GM06990 (cell line): ENCODE results near the gene LRRTM4.

Experiments used
- DNase-seq: peaks from one replicate; pipeline ENCODE4 v3.0.0-alpha.2; 2011; ENCODE audit not compliant: insufficient read length; ENCODE audit errors: extremely low read depth
- H3K27me3 ChIP-seq: replicated peaks from 2 replicates; pipeline ENCODE4 v1.6.0; 2011; ENCODE audit warnings: low read length; ENCODE audit not compliant: control insufficient read depth, insufficient read depth
- H3K36me3 ChIP-seq: 2 replicates; pipeline ENCODE4 v1.5.1; 2011; ENCODE audit warnings: low read length; ENCODE audit not compliant: control insufficient read depth, insufficient read depth
- H3K4me3 ChIP-seq: replicated peaks from 2 replicates; pipeline ENCODE4 v1.5.1; 2011; ENCODE audit warnings: low read depth, mild to moderate bottlenecking, control low read depth, low read length
- TF ChIP-seq, protein P1 (sequence below): IDR thresholded peaks from 2 replicates; pipeline ENCODE4 v1.5.1; 2011; ENCODE audit warnings: low read length, control low read depth, mild to moderate bottlenecking, inconsistent platforms; ENCODE audit not compliant: insufficient read depth, poor library complexity, severe bottlenecking

The LRRTM4 gene

DNA sequence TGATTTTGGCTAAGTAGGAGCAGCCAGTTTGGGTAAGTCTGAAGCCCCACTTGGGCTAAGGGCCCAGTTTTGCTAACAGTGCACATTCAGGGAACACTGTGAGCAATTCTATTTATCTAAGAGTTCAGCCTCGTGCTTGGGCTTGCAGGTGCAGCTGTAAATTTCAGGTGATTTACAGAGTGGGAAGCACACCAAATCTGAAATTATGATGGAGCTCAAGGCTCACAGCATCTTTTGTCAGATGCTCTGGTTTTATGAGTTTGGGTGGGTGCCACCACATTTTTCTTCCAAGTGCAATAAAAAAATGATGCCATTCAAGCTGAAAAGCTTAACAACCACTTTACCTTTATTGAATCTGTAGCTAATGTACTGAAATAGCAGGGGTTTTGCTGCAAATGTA lies 671.2 kb downstream of the LRRTM4 start:
- no peak overlapping the region for H3K4me3 ChIP-seq
- TF ChIP-seq, protein P1, sequence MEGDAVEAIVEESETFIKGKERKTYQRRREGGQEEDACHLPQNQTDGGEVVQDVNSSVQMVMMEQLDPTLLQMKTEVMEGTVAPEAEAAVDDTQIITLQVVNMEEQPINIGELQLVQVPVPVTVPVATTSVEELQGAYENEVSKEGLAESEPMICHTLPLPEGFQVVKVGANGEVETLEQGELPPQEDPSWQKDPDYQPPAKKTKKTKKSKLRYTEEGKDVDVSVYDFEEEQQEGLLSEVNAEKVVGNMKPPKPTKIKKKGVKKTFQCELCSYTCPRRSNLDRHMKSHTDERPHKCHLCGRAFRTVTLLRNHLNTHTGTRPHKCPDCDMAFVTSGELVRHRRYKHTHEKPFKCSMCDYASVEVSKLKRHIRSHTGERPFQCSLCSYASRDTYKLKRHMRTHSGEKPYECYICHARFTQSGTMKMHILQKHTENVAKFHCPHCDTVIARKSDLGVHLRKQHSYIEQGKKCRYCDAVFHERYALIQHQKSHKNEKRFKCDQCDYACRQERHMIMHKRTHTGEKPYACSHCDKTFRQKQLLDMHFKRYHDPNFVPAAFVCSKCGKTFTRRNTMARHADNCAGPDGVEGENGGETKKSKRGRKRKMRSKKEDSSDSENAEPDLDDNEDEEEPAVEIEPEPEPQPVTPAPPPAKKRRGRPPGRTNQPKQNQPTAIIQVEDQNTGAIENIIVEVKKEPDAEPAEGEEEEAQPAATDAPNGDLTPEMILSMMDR: no peak
- H3K27me3 ChIP-seq: no peaks in the 10 kb centered on the region
- no peaks in the 10 kb centered on the region for H3K36me3 ChIP-seq
- no peak for DNase-seq

- H3K36me3 ChIP-seq: no peaks in the 10 kb centered on the region
- no peaks in the 10 kb centered on the region for H3K27me3 ChIP-seq
- DNase-seq: no peak
- TF ChIP-seq, protein P1: no peak
- H3K4me3 ChIP-seq: no peak overlapping the region
These were observed 673.1 kb downstream of the LRRTM4 start for GRCh38 chr2:76849086-76849485.

DNA sequence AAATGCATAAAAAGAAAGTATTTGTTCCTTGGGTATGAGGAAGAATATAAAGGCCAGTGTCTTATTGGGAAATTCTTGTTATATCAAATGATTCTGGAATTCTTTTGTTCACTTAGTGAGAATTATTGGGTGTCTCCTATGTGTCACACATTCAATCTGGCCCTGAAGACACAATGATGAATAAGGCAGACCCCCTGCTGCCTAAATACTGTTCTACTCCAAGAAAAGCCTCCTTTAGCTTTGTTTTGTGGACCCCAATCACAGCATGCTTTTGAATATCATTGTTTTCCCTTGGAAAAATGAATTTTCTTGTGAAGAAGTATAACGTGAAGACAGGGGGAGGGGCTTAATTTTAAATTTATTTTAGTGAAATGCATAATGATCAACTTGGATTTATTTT lies 682.4 kb downstream of the LRRTM4 start:
- H3K27me3 ChIP-seq: no peaks in the 10 kb centered on the region
- no peak overlapping the region for H3K4me3 ChIP-seq
- no peak for DNase-seq
- TF ChIP-seq, protein P1: no peak
- no peaks in the 10 kb centered on the region for H3K36me3 ChIP-seq

DNA sequence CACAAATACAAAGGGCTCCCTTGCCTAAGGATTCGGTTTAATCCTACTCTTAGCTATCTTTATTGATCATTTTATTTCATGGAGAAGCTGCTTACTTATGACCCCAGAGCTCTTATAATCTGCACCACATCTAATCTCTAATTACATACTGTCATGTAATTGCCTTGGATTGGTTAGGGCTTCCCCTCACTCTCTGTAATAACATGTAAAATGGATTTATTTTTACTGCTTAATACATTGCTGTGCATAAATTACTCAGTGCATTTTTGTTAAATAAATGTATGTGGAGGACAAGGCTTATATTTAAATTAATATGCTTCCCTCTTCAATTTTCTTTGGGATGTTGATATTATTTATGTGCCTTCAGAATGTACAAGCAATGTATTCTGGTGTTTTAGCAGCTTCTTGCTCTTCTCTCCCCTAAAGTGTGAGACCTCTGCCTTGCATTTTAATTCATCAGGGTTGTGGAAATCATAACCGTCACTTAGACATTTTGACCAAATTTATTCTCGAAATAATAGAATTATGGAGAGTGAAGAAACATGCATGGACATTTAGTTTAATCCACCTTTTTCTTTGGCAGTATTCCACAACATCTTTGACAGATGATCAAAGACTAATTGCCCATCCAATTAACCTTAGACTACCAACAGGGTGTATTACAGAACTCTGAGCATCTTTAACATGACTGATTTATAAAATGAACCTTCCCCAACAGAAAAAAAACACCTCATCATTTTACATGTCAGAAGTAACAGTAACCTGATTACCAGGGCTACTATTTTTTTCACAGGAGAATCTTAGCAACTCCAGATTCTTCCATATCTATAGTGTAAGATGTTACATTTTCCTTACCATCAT lies 692.6 kb downstream of the LRRTM4 start:
- DNase-seq: no peak

GRCh38 chr2:76826691-76827090 lies 695.5 kb downstream of the LRRTM4 start:
- TF ChIP-seq, protein P1: no peak
- Histone ChIP-seq H3K27me3 (no peaks in the 10 kb centered on the region), H3K4me3 (no peak overlapping the region), H3K36me3 (no peaks in the 10 kb centered on the region)
- no peak for DNase-seq

More for the DNA sequence above, 692.6 kb downstream of the LRRTM4 start:
- Histone ChIP-seq H3K4me3 (no peak overlapping the region), H3K27me3 (no peaks in the 10 kb centered on the region), H3K36me3 (no peaks in the 10 kb centered on the region)
- TF ChIP-seq, protein P1: no peak
